Measurements from ENCODE around the gene FANCB. TPM values are rescaled to one million over a fixed set of nuclear protein-coding genes. Genes with fewer than 3 reads are reported as not detected.
A peak's percentile ranks its signal among the peaks of the same experiment; 100 is the strongest.

The FANCB gene
- total and polyA plus RNA-seq, 2 of the 8 experiments (the other 6 are each of a cell fraction or from before 2014, with no cell fraction given) = 1.9 to 13.8 TPM

DNA sequence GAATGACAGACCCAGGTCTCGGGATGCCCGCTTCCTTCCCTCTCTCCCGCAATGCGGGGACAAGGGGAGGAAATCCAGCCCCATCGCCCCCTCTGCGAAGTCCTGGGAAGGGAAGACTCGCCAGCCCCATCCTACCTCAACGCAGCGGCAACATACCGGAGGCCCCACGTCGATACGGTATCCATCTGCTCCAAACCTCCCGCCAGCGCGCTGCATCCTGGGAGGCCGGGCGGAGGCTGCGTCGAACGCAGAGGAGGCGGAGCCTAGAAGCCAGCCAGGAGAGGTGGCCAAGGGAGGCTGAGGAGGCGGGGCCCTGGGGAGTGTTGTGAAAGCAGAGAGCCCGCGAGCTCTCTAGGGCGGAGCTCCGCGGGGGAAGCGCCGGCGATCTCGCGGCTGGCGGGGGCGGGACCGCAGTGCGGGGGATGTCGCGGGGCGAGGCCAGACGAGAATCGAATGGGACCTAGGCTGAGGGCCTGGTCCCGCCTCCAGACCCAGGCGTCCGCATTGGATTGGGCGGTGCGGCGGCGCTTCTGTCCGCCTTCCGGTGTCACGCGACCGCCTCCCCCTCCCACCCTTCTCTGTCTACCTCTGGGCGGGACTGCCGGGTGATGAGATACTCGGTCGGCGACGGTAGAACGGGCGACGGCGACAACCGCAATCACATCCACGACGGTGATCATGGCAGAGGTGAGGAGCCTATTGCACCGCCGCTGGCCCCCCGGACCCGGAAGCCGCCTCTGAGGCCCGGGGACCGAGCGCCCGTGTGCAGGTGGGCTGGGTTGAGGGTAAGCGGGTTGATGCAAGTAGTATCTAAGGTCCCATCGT, at the start of gene FANCB, which contains the start of gene MOSPD2 (continued):
- TF ChIP-seq POU5F1 (IDR thresholded peaks at IDR 0.05; ENCODE audit: low read depth, low read length) = no peak
- peak; percentile 15 to 64 for TF ChIP-seq POLR2A (IDR thresholded peaks at IDR 0.05; ENCODE audit: control extremely low read depth in 1 of 2, low read depth in 2 of 2, low read length in 2 of 2)
- TF ChIP-seq, protein P1, sequence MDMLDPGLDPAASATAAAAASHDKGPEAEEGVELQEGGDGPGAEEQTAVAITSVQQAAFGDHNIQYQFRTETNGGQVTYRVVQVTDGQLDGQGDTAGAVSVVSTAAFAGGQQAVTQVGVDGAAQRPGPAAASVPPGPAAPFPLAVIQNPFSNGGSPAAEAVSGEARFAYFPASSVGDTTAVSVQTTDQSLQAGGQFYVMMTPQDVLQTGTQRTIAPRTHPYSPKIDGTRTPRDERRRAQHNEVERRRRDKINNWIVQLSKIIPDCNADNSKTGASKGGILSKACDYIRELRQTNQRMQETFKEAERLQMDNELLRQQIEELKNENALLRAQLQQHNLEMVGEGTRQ (IDR thresholded peaks at IDR 0.05; ENCODE audit: low read length) = 0 out of 2 replicates have a peak, but pooled peaks have one; percentile 3
- TF ChIP-seq CHD2 (IDR thresholded peaks at IDR 0.05; ENCODE audit: low read length) = peak; percentile 53; the same call in 1 of the 2 replicates
- no peak for TF ChIP-seq YY1 (IDR thresholded peaks at IDR 0.05; ENCODE audit: low read depth, low read length)
- peak; percentile 66 for TF ChIP-seq PHF8 (conservative IDR thresholded peaks at IDR 0.05; ENCODE audit: low read depth, low read length)
- TF ChIP-seq, protein P2, sequence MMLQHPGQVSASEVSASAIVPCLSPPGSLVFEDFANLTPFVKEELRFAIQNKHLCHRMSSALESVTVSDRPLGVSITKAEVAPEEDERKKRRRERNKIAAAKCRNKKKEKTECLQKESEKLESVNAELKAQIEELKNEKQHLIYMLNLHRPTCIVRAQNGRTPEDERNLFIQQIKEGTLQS (IDR thresholded peaks at IDR 0.05; ENCODE audit: insufficient read depth, low read depth, low read length) = 0 out of 2 replicates have a peak, but pooled peaks have one; percentile 33
- no peak for TF ChIP-seq GTF2F1 (IDR thresholded peaks at IDR 0.05; ENCODE audit: borderline replicate concordance, low read depth, low read length)
- TF ChIP-seq SP1 (IDR thresholded peaks at IDR 0.05; ENCODE audit: low read depth, low read length) = 0 out of 2 replicates have a peak, but pooled peaks have one; percentile 16
- TF ChIP-seq, protein P3, sequence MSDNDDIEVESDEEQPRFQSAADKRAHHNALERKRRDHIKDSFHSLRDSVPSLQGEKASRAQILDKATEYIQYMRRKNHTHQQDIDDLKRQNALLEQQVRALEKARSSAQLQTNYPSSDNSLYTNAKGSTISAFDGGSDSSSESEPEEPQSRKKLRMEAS (IDR thresholded peaks at IDR 0.05) = peak; percentile 85
- peak; percentile 50; the same call in 1 of the 2 replicates for TF ChIP-seq KDM5A (IDR thresholded peaks at IDR 0.05; ENCODE audit: low read length)
- TF ChIP-seq CREB1 (IDR thresholded peaks at IDR 0.05) = peak; percentile 86
- TF ChIP-seq RNF2 (IDR thresholded peaks at IDR 0.05; ENCODE audit: borderline replicate concordance, low read depth, low read length, missing control alignments, poor library complexity, severe bottlenecking) = no peak
- peak; percentile 68 for TF ChIP-seq KDM4A (IDR thresholded peaks at IDR 0.05; ENCODE audit: low read depth, low read length, severe bottlenecking)
- TF ChIP-seq BCL11A (IDR thresholded peaks at IDR 0.05; ENCODE audit: low read depth in 2 of 2, low read length in 2 of 2) = no peak
- TF ChIP-seq TBP (IDR thresholded peaks at IDR 0.05; ENCODE audit: low read depth, low read length) = peak; percentile 34; the same call in 1 of the 2 replicates

All from H1 (cell line).